ENCODE results near the gene CDT1.
"Not testable (repeated sequence)": the region's sequence is repeated elsewhere in the genome, so short reads cannot be mapped to it uniquely, and the experiment has no call there.

The CDT1 gene

DNA sequence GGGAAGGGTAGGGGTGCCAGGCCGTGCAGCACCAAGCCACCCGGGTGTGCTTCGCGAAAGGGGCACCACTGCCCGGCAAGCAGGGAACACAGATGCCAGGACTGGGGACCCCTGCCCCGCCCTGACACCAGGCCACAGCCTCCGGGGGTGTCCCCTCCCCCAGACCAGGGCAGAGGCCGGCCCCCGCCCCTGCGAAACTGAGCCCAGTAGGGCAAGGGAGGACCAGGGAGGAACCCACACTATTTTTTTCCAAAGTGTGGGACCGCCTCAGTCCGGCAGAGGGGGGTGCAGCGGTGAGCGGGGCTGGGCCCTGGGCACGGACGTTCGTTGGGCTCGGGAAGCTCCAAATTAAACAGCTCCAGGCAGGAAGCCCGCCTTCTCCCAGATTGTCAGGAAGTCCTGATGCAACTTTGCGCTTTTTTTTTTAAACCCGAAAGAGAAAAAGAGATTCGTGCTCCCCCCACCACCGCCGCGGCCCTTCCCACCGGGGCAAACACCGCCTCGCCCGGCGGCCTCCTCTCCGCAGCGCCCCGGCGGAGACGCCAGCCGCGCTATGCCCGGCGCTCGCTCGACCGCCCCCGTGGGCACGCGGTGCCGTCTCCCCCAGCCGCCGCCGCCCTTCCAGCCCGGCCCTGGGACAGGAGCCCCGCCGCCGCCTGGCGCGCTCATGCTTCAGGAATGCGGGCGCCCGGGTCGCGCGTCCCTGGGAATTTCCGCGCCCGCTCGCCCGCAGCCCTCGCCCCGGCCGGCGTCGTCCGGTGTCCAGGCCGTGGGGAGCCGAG is 19.3 kb upstream of the CDT1 start:
- peak overlapping the region; percentile 73 for H3K4me3 ChIP-seq (ENCODE audit: low read depth, low read length)
- peak; percentile 82 for DNase-seq (ENCODE audit: low read depth)
- TF ChIP-seq, protein P1, sequence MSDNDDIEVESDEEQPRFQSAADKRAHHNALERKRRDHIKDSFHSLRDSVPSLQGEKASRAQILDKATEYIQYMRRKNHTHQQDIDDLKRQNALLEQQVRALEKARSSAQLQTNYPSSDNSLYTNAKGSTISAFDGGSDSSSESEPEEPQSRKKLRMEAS (IDR thresholded peaks at IDR 0.05; ENCODE audit: low read depth, low read length): no peak
- TF ChIP-seq, protein P2, sequence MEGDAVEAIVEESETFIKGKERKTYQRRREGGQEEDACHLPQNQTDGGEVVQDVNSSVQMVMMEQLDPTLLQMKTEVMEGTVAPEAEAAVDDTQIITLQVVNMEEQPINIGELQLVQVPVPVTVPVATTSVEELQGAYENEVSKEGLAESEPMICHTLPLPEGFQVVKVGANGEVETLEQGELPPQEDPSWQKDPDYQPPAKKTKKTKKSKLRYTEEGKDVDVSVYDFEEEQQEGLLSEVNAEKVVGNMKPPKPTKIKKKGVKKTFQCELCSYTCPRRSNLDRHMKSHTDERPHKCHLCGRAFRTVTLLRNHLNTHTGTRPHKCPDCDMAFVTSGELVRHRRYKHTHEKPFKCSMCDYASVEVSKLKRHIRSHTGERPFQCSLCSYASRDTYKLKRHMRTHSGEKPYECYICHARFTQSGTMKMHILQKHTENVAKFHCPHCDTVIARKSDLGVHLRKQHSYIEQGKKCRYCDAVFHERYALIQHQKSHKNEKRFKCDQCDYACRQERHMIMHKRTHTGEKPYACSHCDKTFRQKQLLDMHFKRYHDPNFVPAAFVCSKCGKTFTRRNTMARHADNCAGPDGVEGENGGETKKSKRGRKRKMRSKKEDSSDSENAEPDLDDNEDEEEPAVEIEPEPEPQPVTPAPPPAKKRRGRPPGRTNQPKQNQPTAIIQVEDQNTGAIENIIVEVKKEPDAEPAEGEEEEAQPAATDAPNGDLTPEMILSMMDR (IDR thresholded peaks at IDR 0.05; ENCODE audit: low read depth, low read length): peak; percentile 46
- 0 out of 2 replicates have a peak, but pooled peaks have one; percentile 31 for TF ChIP-seq MYC (IDR thresholded peaks at IDR 0.05; ENCODE audit: low read depth, low read length)

DNA sequence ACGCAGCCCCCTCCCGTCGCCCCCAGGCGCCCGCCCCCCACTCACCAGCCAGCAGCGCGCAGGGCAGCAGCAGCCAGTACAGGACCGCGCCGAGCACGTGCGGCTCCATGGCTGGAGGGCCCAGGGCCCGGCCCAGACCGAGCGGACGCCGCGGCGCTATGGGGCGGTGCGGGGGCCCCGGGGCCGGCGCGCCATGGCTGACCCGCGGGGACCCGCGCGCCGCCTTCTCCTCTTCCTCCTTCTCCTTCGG is 18.8 kb upstream of the CDT1 start:
- no peak for DNase-seq (ENCODE audit: low read depth)
- TF ChIP-seq, protein P1 (IDR thresholded peaks at IDR 0.05; ENCODE audit: low read depth, low read length): no peak
- TF ChIP-seq MYC (IDR thresholded peaks at IDR 0.05; ENCODE audit: low read depth, low read length): no peak
- TF ChIP-seq POLR2A (IDR thresholded peaks at IDR 0.05; ENCODE audit: extremely low read depth, insufficient read length): no peak
- TF ChIP-seq, protein P2 (IDR thresholded peaks at IDR 0.05; ENCODE audit: low read depth, low read length): no peak
- H3K4me3 ChIP-seq (ENCODE audit: low read depth, low read length): peak overlapping the region; percentile 6

DNA sequence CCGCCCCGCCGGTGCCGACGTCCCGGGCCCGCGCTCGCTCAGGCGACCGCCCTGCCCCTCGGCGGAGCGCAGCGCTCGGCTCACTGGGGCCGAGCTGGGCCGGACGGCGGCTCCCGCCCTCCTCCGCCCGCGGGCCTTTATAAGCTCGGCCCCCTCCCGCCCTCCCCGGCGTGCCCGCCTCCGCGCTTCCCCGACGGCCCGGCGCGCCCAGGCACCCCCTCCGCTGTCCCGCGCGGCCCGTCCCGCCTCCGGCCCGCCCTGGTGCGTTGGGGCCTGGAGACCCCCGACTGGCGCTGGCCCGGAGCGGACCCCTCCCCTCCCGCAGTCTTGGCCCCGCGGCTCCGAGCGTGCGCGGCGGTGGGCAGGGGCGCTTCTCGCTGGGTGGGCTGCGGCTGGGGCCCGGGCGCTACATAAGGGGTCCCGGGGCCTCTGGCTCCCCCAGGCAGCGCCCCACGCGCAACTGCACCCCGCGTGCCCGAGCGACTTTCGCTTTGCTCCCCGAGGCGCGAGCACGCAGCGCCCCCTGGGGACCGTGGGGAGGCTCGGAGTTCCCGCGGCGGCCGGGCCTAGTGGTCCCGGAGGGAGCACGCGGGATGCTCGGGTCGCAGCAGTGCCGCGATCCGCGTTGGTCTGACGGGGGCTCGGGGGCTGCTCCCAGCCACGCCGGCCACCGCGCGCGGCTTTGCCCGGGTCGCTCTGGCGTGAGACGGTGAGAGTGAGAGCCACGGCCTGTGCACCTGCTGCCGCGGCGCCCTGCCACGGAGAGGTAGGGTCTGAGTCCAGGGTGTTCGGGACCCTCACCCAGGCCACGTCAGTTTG is 18.3 kb upstream of the CDT1 start, which contains the start of gene PIEZO1:
PIEZO1 (minus strand) TSS at position 115 of the 819 bp plus-strand sequence. CDS start 256 bp downstream, outside the sequence.
- TF ChIP-seq POLR2A (IDR thresholded peaks at IDR 0.05; ENCODE audit: extremely low read depth, insufficient read length) (peak; percentile 48), MYC (IDR thresholded peaks at IDR 0.05; ENCODE audit: low read depth, low read length) (peak; percentile 37; the same call in 1 of the 2 replicates)
- TF ChIP-seq, protein P2 (IDR thresholded peaks at IDR 0.05; ENCODE audit: low read depth, low read length): peak; percentile 39
- TF ChIP-seq, protein P1 (IDR thresholded peaks at IDR 0.05; ENCODE audit: low read depth, low read length): peak; percentile 72
- peak; percentile 79 for DNase-seq (ENCODE audit: low read depth)
- H3K4me3 ChIP-seq (ENCODE audit: low read depth, low read length): peak within 1 kb of the TSS; percentile 73

DNA sequence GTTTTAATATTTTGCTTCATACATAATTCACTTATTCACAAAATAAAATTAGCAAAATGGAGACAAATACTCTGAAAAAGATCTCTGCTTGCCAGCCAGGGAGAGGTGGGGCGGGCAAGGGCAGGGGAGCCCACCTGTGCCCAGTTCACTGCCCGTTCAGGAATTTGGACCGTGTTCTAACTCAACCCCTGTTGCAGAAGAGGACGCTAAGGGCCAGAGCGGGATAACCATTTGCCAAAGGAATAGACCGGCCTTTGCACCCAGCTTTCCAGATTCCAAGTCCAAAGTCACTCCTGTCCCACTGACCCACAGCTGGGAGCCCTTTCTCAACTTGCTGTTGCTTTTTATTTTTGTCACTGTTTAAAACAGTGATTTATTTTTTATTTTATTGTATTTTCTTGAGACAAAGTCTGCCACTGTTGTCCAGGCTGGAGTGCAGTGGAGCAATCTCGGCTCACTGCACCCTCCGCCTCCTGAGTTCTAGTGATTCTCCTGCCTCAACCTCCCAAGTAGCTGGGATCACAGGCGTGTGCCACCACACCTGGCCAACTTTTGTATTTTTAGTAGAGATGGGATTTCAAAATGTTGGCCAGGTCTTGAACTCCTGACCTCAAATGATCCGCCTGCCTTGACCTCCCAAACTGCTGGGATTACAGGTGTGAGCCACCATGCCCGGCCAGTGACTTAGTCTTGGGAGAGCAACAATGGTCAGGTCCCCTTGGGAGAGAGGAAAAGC is 15.8 kb upstream of the CDT1 start:
- DNase-seq (ENCODE audit: low read depth): no peak
- TF ChIP-seq, protein P1 (IDR thresholded peaks at IDR 0.05; ENCODE audit: low read depth, low read length): no peak
- TF ChIP-seq POLR2A (IDR thresholded peaks at IDR 0.05; ENCODE audit: extremely low read depth, insufficient read length) (no peak), MYC (IDR thresholded peaks at IDR 0.05; ENCODE audit: low read depth, low read length) (no peak)
- TF ChIP-seq, protein P2 (IDR thresholded peaks at IDR 0.05; ENCODE audit: low read depth, low read length): no peak
- H3K4me3 ChIP-seq (ENCODE audit: low read depth, low read length): no peak overlapping the region

DNA sequence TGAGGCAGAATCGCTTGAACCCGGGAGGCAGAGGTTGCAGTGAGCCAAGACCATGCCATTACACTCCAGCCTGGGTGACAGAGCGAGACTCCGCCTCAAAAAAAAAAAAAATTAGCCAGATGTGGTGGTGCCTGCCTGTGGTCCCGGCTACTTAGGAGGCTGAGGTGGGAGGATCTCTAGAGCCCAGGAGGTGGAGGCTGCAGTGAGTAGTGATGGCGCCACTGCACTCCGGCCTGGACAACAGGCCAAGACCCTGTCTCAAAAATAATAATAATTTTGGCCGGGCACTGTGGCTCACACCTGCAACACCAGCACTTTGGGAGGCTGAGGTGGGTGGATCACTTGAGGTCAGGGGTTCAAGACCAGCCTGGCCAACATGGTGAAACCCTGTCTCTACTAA is 14.8 kb upstream of the CDT1 start:
- H3K4me3 ChIP-seq (ENCODE audit: low read depth, low read length); DNase-seq (ENCODE audit: low read depth): not testable (repeated sequence)

DNA sequence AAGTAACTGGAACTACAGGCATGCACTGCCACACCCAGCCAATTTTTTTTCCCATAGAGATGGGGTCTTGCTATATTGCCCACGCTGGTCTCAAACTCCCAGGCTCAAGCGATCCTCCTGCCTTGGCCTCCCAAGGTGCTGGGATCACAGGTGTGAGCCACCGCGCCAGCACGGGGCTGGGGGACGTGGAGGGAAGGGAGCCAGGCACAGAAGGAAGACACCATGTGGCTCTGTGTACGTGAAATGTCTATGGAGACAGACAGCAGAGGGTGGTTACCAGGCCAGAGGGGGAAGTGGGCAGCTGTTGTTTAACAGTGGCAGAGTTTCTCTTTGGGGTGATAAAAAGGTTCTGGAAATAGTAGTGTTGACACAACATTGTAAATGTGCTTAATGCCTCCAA is 14.0 kb upstream of the CDT1 start:
- TF ChIP-seq, protein P1 (IDR thresholded peaks at IDR 0.05; ENCODE audit: low read depth, low read length): peak; percentile 80
- TF ChIP-seq, protein P2 (IDR thresholded peaks at IDR 0.05; ENCODE audit: low read depth, low read length): no peak
- H3K4me3 ChIP-seq (ENCODE audit: low read depth, low read length): peak overlapping the region; percentile 83
- DNase-seq (ENCODE audit: low read depth): peak; percentile 75
